Cardiac fibroblast (primary cell): ENCODE data around the gene ATP6V1G1.
"Not testable (repeated sequence)": the region's sequence is repeated elsewhere in the genome, so short reads cannot be mapped to it uniquely, and the experiment has no call there.

Source experiments
- DNase-seq, 2 donors: peaks; one replicate each; pipeline versions ENCODE4 v3.0.0 to v3.0.0-alpha.2; 2010; ENCODE audit warnings: low read depth in 2 of 2
- H3K4me3 ChIP-seq, 2 donors: replicated peaks in 1 of 2; 1 replicate in 1 of 2; 2 replicates in 1 of 2; pipeline ENCODE4 v1.5.1; 2011; ENCODE audit warnings: low read depth in 2 of 2, low read length in 2 of 2, mild to moderate bottlenecking in 2 of 2, moderate library complexity in 1 of 2
- CTCF ChIP-seq: IDR thresholded peaks from one replicate; pipeline ENCODE4 v1.5.1; 2011; ENCODE audit warnings: low read depth, mild to moderate bottlenecking, low read length, inconsistent platforms

The ATP6V1G1 gene

GRCh38 chr9:114591849-114592248, 4.3 kb downstream of the ATP6V1G1 start:
- DNase-seq = no peak
- no peak overlapping the region for H3K4me3 ChIP-seq
- no peak for TF ChIP-seq CTCF

GRCh38 chr9:114592356-114592755, 4.8 kb downstream of the ATP6V1G1 start:
- H3K4me3 ChIP-seq = no peak overlapping the region
- TF ChIP-seq CTCF = peak; percentile 28
- peak; percentile 26 to 54 for DNase-seq

GRCh38 chr9:114594136-114594535, 6.6 kb downstream of the ATP6V1G1 start:
- H3K4me3 ChIP-seq = no peak overlapping the region
- no peak for DNase-seq
- TF ChIP-seq CTCF = no peak

- not testable (repeated sequence) for H3K4me3 ChIP-seq, DNase-seq
Observed at GRCh38 chr9:114600502-114601248, 13.1 kb downstream of the ATP6V1G1 start.

GRCh38 chr9:114601787-114602186, 14.2 kb downstream of the ATP6V1G1 start:
- DNase-seq, H3K4me3 ChIP-seq: not testable (repeated sequence)

GRCh38 chr9:114602620-114603019, 15.1 kb downstream of the ATP6V1G1 start:
- H3K4me3 ChIP-seq = no peak overlapping the region
- no peak for TF ChIP-seq CTCF

GRCh38 chr9:114603248-114603647, 15.7 kb downstream of the ATP6V1G1 start:
- no peak for DNase-seq
- no peak for TF ChIP-seq CTCF
- no peak overlapping the region for H3K4me3 ChIP-seq

More at GRCh38 chr9:114602620-114603019, 15.1 kb downstream of the ATP6V1G1 start:
- no peak for DNase-seq

- DNase-seq = no peak
- no peak for TF ChIP-seq CTCF
- H3K4me3 ChIP-seq = no peak overlapping the region
Observed at GRCh38 chr9:114604989-114605388, 17.4 kb downstream of the ATP6V1G1 start.
